GM23338 (cell line): Measurements from ENCODE around the gene GDF10. TPM values are rescaled to one million over a fixed set of nuclear protein-coding genes. Genes with fewer than 3 reads are reported as not detected.

Experiments used
- ATAC-seq: fragments of 200-7000 bp; cut with Tn5 transposase; 3 replicates; pipeline ENCODE4 v1.9.1; 2020
- DNase-seq: peaks from one replicate; pipeline ENCODE4 v3.0.0-alpha.2; 2015; ENCODE audit warnings: low spot score
- H2AFZ ChIP-seq: fragments of 200-600 bp; sonication (generic); 2 replicates; pipeline ENCODE4 v1.8.0; 2016; ENCODE audit warnings: antibody characterized with exemption, mild to moderate bottlenecking, moderate library complexity
- H3F3A ChIP-seq: fragments of 200-600 bp; sonication (generic); replicated peaks from 2 replicates; pipeline ENCODE4 v1.8.0; 2017; ENCODE audit warnings: antibody characterized with exemption, mixed run types, low read depth
- H3K27ac ChIP-seq: fragments of 200-600 bp; sonication (generic); 2 replicates; pipeline ENCODE4 v1.6.1; 2016; ENCODE audit warnings: low read depth
- H3K27me3 ChIP-seq: fragments of 200-600 bp; sonication (generic); 2 replicates; pipeline ENCODE4 v1.8.0; 2016; ENCODE audit warnings: mild to moderate bottlenecking, mixed run types, moderate library complexity; ENCODE audit not compliant: insufficient read depth
- H3K36me3 ChIP-seq: fragments of 200-600 bp; sonication (generic); 2 replicates; pipeline ENCODE4 v1.8.0; 2016; ENCODE audit warnings: mild to moderate bottlenecking; ENCODE audit not compliant: insufficient read depth
- H3K4me1 ChIP-seq: fragments of 200-600 bp; sonication (generic); 2 replicates; pipeline ENCODE4 v1.8.0; 2016; ENCODE audit warnings: mild to moderate bottlenecking, moderate library complexity; ENCODE audit not compliant: insufficient read depth
- H3K4me2 ChIP-seq: fragments of 200-600 bp; sonication (generic); 2 replicates; pipeline ENCODE4 v1.7.1; 2017; ENCODE audit warnings: mixed run types
- H3K4me3 ChIP-seq: fragments of 200-600 bp; sonication (generic); 2 replicates; pipeline ENCODE4 v1.6.1; 2016; ENCODE audit warnings: mixed run types
- H3K79me2 ChIP-seq: fragments of 200-600 bp; sonication (generic); replicated peaks from 2 replicates; pipeline ENCODE4 v1.8.0; 2017; ENCODE audit warnings: mild to moderate bottlenecking; ENCODE audit not compliant: insufficient read depth
- H3K9me2 ChIP-seq: fragments of 200-600 bp; sonication (generic); 2 replicates; pipeline ENCODE4 v1.8.0; 2017; ENCODE audit not compliant: insufficient read depth
- H4K20me1 ChIP-seq: fragments of 200-600 bp; sonication (generic); replicated peaks from 2 replicates; pipeline ENCODE4 v1.8.0; 2017; ENCODE audit warnings: mild to moderate bottlenecking; ENCODE audit not compliant: insufficient read depth
- H3K27ac Mint-ChIP-seq: 2 replicates; pipeline ENCODE4 v1.8.0; 2020; ENCODE audit warnings: inconsistent platforms, mild to moderate bottlenecking, moderate library complexity, mixed read lengths
- H3K27me3 Mint-ChIP-seq: 3 replicates; pipeline ENCODE4 v1.8.0; 2022; ENCODE audit warnings: low read depth, mild to moderate bottlenecking, moderate library complexity, mixed read lengths, inconsistent platforms; ENCODE audit not compliant: insufficient read depth, poor library complexity
- H3K36me3 Mint-ChIP-seq: 3 replicates; pipeline ENCODE4 v1.8.0; 2021; ENCODE audit warnings: low read depth, mild to moderate bottlenecking, inconsistent platforms, moderate library complexity, mixed read lengths
- H3K4me1 Mint-ChIP-seq: 3 replicates; pipeline ENCODE4 v1.8.0; 2020; ENCODE audit warnings: mild to moderate bottlenecking, inconsistent platforms, mixed read lengths
- H3K4me3 Mint-ChIP-seq: 3 replicates; pipeline ENCODE4 v1.8.0; 2021; ENCODE audit warnings: moderate library complexity, mild to moderate bottlenecking, inconsistent platforms, mixed read lengths
- H3K9me3 Mint-ChIP-seq: 3 replicates; pipeline ENCODE4 v1.8.0; 2020; ENCODE audit warnings: moderate library complexity, mild to moderate bottlenecking, inconsistent platforms, mixed read lengths
- CREB1 ChIP-seq: fragments of 250-450 bp; sonication (Bioruptor Pico); IDR thresholded peaks from 2 replicates; pipeline ENCODE4 v1.5.0; 2020; ENCODE audit warnings: low read depth, mild to moderate bottlenecking, moderate library complexity
- CTCF ChIP-seq, 2 experiments: fragments of 200-600 bp in 1 of 2; sonication (generic) in 1 of 2; conservative IDR thresholded peaks; 2 replicates each; pipeline versions ENCODE4 v1.5.1 to v1.6.1; 2016 to 2017; ENCODE audit warnings: antibody characterized with exemption in 2 of 2, low read depth in 2 of 2, mild to moderate bottlenecking in 2 of 2, moderate library complexity in 1 of 2
- EZH2 ChIP-seq: fragments of 200-600 bp; sonication (generic); IDR thresholded peaks from one replicate; pipeline ENCODE4 v1.8.0; 2017; ENCODE audit warnings: antibody characterized with exemption, mild to moderate bottlenecking, low read depth; ENCODE audit not compliant: unreplicated experiment
- EZH2phosphoT487 ChIP-seq: fragments of 200-600 bp; sonication (generic); IDR thresholded peaks from one replicate; pipeline ENCODE4 v1.8.1; 2018; ENCODE audit warnings: antibody characterized with exemption; ENCODE audit not compliant: unreplicated experiment
- JUNB ChIP-seq: IDR thresholded peaks from one replicate; pipeline ENCODE4 v1.6.1; 2016; ENCODE audit warnings: antibody characterized with exemption; ENCODE audit not compliant: unreplicated experiment
- NANOG ChIP-seq: IDR thresholded peaks from 2 replicates; pipeline ENCODE4 v1.6.1; 2016; ENCODE audit warnings: antibody characterized with exemption, borderline replicate concordance
- POLR2AphosphoS5 ChIP-seq: IDR thresholded peaks from 2 replicates; pipeline ENCODE4 v1.6.1; 2016; ENCODE audit warnings: antibody characterized with exemption, low read depth
- REST ChIP-seq: IDR thresholded peaks from one replicate; pipeline ENCODE4 v1.6.1; 2018; ENCODE audit warnings: antibody characterized with exemption; ENCODE audit not compliant: unreplicated experiment
- ZNF114 ChIP-seq: fragments of 250-450 bp; sonication (Bioruptor Pico); IDR thresholded peaks from 2 replicates; pipeline ENCODE4 v1.5.0; 2020; ENCODE audit warnings: mild to moderate bottlenecking, moderate library complexity
- ZNF331 ChIP-seq: fragments of 250-450 bp; sonication (Bioruptor Pico); IDR thresholded peaks from 2 replicates; pipeline ENCODE4 v1.5.0; 2020; ENCODE audit warnings: low read depth, mild to moderate bottlenecking, moderate library complexity
- ZNF462 ChIP-seq: fragments of 250-450 bp; sonication (Bioruptor Pico); IDR thresholded peaks from 2 replicates; pipeline ENCODE4 v1.5.0; 2020; ENCODE audit warnings: mild to moderate bottlenecking, moderate library complexity
- polyA plus RNA-seq: library from polyadenylated mRNA; unstranded; fragments of >200 nt; fragmentation: Nextera tagmentation; extraction: Ambion mirVana; gene quantifications from 2 replicates; pipeline ENCODE4 v1.2.1, GENCODE V29; 2016
- total RNA-seq: library from RNA; depleted of rRNA; stranded (reverse); fragments of >200 nt; shearing (Covaris generic); gene quantifications from 2 replicates; pipeline ENCODE4 v1.2.3, GENCODE V29; 2014
- TF ChIP-seq, protein P1 (sequence below): IDR thresholded peaks from 2 replicates; pipeline ENCODE4 v1.6.1; 2016; ENCODE audit warnings: antibody characterized with exemption

GDF10 gene
- total and polyA plus RNA-seq, 2 experiments from 2014 or later = 0.21 TPM; not detected in 1

DNA sequence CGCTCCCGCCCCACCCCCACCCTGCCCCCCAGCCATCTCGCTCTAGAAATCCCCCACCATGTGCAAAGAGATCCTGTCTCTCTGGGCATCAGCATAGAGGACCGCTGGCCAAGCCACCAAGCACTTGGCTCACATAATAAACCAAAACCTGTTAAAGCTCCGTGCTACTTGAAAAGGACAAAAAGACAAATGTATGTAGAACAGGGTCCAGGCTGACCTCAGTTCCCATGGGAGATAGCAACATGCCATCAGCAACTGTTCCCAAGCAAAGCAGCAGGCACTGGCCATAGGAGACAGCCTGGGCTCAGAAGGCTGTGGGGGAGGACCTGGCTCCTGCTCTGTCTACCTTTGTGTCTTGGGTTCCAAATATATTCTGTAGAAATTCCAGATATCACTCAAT lies 38.4 kb upstream of the GDF10 start:
- Mint-ChIP-seq H3K27me3 (peaks cover 5% of the 10 kb centered on the region), H3K27ac (no peak overlapping the region), H3K4me1 (no peaks in the 10 kb centered on the region; the same call in 2 of the 3 replicates), H3K36me3 (no peaks in the 10 kb centered on the region), H3K4me3 (no peak overlapping the region), H3K9me3 (no peaks in the 10 kb centered on the region)
- Histone ChIP-seq H3K4me1 (no peaks in the 10 kb centered on the region), H3K4me2 (no peak overlapping the region), H3K9me2 (peaks cover 8% of the 10 kb centered on the region; the same call in 1 of the 2 replicates), H3K36me3 (no peaks in the 10 kb centered on the region), H4K20me1 (no peaks in the 10 kb centered on the region), H3K27ac (no peak overlapping the region), H3K4me3 (no peak overlapping the region), H2AFZ (no peak overlapping the region), H3K27me3 (no peaks in the 10 kb centered on the region), H3K79me2 (no peaks in the 10 kb centered on the region), H3F3A (no peaks in the 10 kb centered on the region)
- TF ChIP-seq NANOG (no peak), POLR2AphosphoS5 (no peak), EZH2 (no peak), CTCF (conservative IDR thresholded peaks at IDR 0.05; ENCODE audit: low read depth in 2 of 2) (no peak), ZNF462 (no peak), REST (no peak), ZNF331 (CRISPR knock-in tag) (no peak), EZH2phosphoT487 (no peak), JUNB (no peak), CREB1 (CRISPR knock-in tag) (no peak), ZNF114 (CRISPR knock-in tag) (no peak)
- TF ChIP-seq, protein P1, sequence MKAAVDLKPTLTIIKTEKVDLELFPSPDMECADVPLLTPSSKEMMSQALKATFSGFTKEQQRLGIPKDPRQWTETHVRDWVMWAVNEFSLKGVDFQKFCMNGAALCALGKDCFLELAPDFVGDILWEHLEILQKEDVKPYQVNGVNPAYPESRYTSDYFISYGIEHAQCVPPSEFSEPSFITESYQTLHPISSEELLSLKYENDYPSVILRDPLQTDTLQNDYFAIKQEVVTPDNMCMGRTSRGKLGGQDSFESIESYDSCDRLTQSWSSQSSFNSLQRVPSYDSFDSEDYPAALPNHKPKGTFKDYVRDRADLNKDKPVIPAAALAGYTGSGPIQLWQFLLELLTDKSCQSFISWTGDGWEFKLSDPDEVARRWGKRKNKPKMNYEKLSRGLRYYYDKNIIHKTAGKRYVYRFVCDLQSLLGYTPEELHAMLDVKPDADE = no peak
- no peak for ATAC-seq
- no peak for DNase-seq
